Urinary bladder (tissue), 4 donors: ENCODE data around the gene CLHC1. TPM values are rescaled to one million over a fixed set of nuclear protein-coding genes. Genes with fewer than 3 reads are reported as not detected.
"Not testable (repeated sequence)": the region's sequence is repeated elsewhere in the genome, so short reads cannot be mapped to it uniquely, and the experiment has no call there.

Experiments
- DNase-seq: peaks from one replicate; pipeline ENCODE4 v3.0.0-alpha.2; 2015; ENCODE audit errors: extremely low spot score
- H3K27ac ChIP-seq: one replicate; pipeline ENCODE4 v1.5.1; 2013; ENCODE audit warnings: low read depth, mild to moderate bottlenecking, moderate library complexity
- H3K36me3 ChIP-seq: one replicate; pipeline ENCODE4 v1.6.1; 2013; ENCODE audit warnings: mild to moderate bottlenecking, moderate library complexity; ENCODE audit not compliant: insufficient read depth
- H3K4me1 ChIP-seq: one replicate; pipeline ENCODE4 v1.6.1; 2013; ENCODE audit warnings: mild to moderate bottlenecking, moderate library complexity; ENCODE audit not compliant: insufficient read depth
- H3K4me3 ChIP-seq: one replicate; pipeline ENCODE4 v1.5.1; 2013; ENCODE audit warnings: low read depth, low read length
- WGBS: extraction: QIAGEN DNeasy Blood & Tissue Kit; methylation state at CpG from one replicate; pipeline ENCODE4 v1.1.7; 2013; 5-methylcytosine and 5-hydroxymethylcytosine counted together
- polyA plus RNA-seq: library from polyadenylated mRNA; stranded (reverse); fragments of 200-250 nt; gene quantifications from one replicate; pipeline ENCODE4 v1.2.3, GENCODE V29; 2013
- total RNA-seq: library from RNA; depleted of rRNA; stranded (reverse); fragments of >200 nt; gene quantifications from one replicate; pipeline ENCODE4 v1.2.3, GENCODE V29; 2014
- donor health status: healthy with polysubstance abuse.
- donor health status: healthy.

Gene CLHC1
- total and polyA plus RNA-seq, 2 donors: 3.8 to 56.6 TPM

DNA sequence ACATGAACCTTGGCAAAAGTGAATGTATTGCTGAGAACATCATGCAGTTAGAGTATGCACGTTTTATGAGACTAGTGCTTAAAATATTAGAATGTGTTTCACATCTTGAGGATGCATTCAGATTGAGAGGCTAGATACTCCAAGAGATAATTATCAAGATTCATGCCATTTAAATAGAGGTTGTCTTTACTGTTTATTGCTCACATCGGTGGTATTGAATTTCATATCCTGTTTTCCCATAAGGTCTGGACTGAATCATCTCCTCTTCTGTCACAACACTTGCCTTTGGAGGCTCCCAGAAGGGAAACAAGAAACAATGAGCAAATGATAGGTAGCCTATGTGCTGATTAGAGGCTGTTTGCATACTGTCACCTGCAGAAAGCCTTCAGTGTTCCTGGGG lies 83.8 kb downstream of the CLHC1 start:
- no peaks in the 10 kb centered on the region for H3K36me3 ChIP-seq
- DNase-seq: no peak
- H3K4me1 ChIP-seq: peaks cover 1% of the 10 kb centered on the region
- no peak overlapping the region for H3K27ac ChIP-seq
- no peak overlapping the region for H3K4me3 ChIP-seq
- 30% methylated on average over 2 of the region's 2 CpGs for WGBS

DNA sequence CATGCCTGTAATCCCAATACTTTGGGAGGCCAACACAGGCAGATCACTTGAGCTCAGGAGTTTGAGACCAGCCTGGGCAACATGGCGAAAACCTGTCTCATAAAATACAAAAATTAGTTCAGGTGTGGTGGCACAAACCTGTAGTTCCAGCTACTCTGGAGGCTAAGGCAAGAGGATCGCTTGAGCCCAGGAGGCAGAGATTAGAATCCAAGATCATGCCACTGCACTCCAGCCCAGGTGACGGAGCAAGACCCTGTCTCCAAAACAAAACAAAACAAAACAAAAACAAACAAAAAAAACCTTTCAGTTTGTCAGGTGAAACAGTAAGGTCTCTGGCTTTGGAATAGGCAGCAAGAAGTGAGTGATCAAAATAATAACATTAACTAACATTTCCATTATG lies 84.6 kb downstream of the CLHC1 start:
- WGBS: 98% methylated on average over 3 of the region's 3 CpGs
- Histone ChIP-seq H3K27ac (no peak overlapping the region), H3K4me1 (peaks cover 1% of the 10 kb centered on the region), H3K4me3 (no peak overlapping the region), H3K36me3 (no peaks in the 10 kb centered on the region)
- no peak for DNase-seq

DNA sequence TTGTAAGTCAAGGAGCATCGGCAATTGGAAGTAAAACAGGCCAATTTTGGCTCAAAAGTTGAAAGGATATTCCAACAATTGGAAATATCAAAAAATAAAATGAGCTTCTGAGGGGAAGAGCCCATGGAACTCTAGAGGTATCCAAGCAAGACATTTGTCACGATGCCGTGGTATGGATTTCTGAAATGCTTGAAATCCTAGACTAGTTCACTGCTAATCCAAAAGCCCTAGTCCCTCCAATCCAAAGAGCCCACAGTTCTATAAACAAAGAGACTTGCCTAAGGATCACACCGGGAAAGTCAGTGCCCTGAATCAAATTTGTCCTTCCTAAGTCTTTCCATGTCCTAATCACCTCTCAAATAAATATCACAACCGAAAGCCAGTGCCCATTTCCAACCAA lies 85.1 kb downstream of the CLHC1 start:
- H3K36me3 ChIP-seq: no peaks in the 10 kb centered on the region
- H3K4me1 ChIP-seq: peaks cover 1% of the 10 kb centered on the region
- no peak overlapping the region for H3K4me3 ChIP-seq
- DNase-seq: no peak
- WGBS: 84% methylated on average over 5 of the region's 5 CpGs
- H3K27ac ChIP-seq: no peak overlapping the region

DNA sequence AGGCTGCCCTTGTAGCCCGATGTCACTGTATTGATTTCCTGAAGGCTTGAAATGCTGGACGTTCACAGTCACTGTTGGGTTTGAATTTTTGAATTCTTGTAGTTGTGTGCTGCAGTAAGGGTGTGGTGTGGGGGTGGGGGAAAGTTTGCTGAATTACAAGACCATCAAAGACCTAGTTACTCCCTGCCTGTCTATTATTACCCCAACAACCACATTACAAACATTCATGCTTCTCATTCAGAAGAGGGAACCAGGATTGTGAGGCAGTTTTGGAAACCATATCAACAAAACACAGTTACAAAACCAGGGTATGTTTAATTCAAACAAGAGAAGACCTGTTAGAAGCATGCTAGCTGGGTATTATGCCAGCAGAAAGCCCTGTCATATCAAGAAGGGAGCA lies 85.8 kb downstream of the CLHC1 start:
- WGBS: 85% methylated on average over 2 of the region's 2 CpGs
- Histone ChIP-seq H3K4me1 (peaks cover 1% of the 10 kb centered on the region), H3K27ac (no peak overlapping the region), H3K36me3 (no peaks in the 10 kb centered on the region), H3K4me3 (no peak overlapping the region)
- no peak for DNase-seq

DNA sequence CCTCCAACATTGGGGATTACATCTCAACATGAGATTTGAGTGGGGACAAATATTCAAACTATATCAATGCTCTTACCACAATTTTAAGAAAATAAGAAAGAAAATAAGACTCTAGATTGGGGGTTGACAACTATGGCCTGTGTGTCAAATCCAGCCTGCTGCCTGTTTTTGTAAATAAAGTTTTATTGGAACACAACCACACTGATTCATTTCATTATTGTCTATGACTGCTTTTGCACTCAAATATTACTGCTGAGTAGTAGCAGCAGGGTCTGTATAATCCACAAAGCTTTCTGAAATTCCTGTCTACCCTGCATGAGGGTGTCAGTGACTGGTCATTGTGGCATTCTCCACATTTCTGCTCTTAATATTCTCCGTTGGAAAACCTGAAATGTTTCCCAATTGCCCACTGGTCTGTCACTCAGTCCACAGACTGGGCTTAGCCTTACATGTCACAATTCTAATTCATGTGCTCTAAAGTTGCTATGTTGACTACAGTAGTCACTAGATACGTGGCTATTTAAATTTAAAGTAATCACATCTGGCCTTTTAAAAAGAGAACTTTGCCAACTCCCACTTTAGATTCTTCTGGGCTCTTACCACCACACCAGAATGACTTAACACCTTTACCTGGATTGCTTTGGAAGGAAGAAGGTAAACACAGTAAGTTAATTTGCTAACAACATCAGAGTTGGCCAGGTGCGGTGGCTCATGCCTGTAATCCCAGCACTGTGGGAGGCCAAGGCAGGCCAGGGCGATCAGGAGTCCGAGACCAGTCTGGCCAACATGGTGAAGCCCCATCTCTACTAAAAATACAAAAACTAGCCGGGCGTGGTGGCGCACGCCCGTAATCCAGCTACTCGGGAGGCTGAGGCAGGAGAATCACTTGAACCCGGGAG lies 86.9 kb downstream of the CLHC1 start:
- Histone ChIP-seq H3K4me1 (peaks cover 1% of the 10 kb centered on the region), H3K27ac (no peak overlapping the region), H3K36me3 (no peaks in the 10 kb centered on the region), H3K4me3 (no peak overlapping the region)
- DNase-seq: no peak
- WGBS: 92% methylated on average over 12 of the region's 12 CpGs

DNA sequence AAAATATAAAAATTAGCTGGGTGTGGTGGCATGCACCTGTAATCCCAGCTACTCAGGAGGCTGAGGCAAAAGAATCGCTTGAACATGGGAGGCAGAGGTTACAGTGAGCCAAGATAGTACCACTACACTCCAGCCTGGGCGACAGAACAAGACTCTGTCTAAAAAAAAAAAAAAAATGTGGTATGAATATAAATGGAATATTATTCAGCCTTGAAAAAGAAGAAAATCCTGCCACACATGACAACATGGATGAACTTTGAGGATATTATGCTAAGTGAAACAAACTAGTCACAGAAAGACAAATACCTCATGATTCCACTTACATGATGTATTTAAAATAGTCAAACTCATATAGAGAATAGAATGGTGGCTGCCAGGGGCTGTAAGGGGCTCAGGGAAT lies 88.4 kb downstream of the CLHC1 start:
- not testable (repeated sequence) for DNase-seq, H3K36me3 ChIP-seq, H3K4me3 ChIP-seq, H3K4me1 ChIP-seq, H3K27ac ChIP-seq
- 98% methylated on average over 2 of the region's 2 CpGs for WGBS

DNA sequence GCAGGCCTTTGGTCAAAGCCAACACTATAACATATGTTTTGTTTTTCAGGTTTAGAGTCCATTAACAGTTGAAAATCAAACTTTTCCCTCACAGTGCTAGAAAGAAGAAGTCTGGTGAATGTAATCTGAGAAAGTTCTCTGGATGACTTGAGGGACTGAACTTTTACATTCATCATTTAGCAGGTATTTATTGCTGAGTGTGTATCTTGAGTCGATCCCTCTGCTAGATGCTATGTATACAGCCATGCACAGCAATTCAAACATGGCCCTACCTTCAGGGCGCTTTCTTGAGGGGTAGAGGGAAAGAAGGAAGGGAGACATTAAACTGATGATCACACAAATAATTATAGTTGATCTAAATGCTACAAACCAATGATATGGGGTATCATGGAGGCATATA lies 89.6 kb downstream of the CLHC1 start:
- no peak for DNase-seq
- H3K27ac ChIP-seq: no peak overlapping the region
- no peaks in the 10 kb centered on the region for H3K36me3 ChIP-seq
- 64% methylated on average over 2 of the region's 2 CpGs for WGBS
- no peaks in the 10 kb centered on the region for H3K4me1 ChIP-seq
- no peak overlapping the region for H3K4me3 ChIP-seq

DNA sequence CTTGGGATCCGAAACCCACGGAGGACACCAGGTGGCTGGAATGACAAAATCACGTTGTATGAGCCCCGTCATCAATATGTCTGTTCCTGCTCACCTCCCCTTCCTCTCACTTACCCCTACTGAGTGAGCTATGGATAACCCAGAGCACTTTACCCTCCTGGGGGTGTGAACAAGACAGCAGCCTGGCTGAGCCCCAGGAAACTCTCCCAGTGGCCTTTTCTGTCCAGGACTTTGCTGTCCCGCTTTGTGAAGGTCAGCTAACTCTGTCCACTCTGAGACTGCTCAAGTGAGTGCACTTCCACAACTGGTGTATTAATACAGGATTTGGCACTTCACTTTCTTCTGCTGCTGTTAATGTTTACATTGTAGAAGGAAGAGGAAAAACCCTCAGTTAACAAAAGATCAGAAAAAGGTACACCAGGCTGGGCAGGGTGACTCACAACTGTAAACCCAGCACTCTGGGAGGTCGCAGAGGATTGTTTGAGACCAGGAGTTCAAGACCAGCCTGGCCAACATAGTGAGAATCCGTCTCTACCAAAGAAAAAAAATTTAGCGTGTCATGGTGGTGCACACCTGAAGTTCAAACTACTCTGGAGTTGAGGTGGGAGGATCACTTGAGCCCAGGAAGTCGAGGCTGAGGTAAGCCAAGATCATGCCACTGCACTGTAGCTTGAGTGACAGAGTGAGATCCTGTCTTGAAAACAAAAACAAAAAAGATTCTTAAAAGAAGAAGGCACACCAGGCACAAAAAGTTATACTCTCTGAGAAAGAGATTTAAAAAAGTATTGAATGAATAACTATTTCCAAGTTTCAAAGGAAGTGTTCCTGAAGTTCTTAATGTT lies 90.3 kb downstream of the CLHC1 start:
- no peak overlapping the region for H3K4me3 ChIP-seq
- 74% methylated on average over 9 of the region's 9 CpGs for WGBS
- H3K4me1 ChIP-seq: no peaks in the 10 kb centered on the region
- no peaks in the 10 kb centered on the region for H3K36me3 ChIP-seq
- no peak for DNase-seq
- H3K27ac ChIP-seq: no peak overlapping the region

DNA sequence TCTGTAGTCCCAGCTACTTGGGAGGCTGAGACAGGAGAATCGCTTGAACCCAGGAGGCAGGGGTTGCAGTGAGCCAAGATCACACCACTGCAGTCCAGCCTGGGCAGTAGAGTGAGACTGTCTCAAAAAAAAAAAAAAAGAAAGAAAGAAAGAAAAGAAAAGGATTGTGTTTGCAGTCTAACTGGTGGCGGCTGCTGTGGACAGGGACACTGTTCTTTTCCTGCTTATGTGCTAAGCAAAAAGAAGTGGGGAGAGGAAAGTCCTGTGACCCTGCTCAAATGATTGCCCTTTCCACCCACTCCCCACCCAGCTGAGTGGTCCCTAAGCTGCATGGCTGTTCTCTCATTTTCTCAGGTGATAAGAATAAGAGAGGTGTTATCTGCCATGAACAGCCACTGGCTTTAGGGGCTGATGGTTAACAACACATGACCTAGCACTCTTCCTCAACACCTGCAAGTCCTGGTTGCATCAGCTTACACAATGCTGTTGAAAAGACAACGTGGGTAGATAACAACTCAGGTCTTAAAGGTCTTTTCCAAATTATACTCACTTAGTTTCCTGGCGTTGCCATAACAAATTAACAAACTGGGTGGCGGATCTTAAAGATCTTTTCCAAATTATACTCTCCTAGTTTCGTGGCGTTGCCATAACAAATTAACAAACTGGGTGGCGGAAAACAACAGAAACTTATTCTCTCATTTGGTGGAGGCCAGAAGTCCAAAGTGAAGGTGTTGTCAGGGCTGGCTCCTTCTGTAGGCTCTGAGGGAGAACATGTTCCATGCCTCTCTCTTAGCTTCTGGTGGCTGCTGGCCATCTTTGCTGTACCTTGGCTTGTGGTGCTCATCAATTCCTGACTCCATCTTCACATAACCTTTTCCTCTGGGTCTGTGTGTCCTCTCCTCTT lies 91.5 kb downstream of the CLHC1 start:
- Histone ChIP-seq H3K27ac (no peak overlapping the region), H3K4me1 (no peaks in the 10 kb centered on the region), H3K4me3 (no peak overlapping the region), H3K36me3 (no peaks in the 10 kb centered on the region)
- DNase-seq: no peak
- 69% methylated on average over 8 of the region's 8 CpGs for WGBS

DNA sequence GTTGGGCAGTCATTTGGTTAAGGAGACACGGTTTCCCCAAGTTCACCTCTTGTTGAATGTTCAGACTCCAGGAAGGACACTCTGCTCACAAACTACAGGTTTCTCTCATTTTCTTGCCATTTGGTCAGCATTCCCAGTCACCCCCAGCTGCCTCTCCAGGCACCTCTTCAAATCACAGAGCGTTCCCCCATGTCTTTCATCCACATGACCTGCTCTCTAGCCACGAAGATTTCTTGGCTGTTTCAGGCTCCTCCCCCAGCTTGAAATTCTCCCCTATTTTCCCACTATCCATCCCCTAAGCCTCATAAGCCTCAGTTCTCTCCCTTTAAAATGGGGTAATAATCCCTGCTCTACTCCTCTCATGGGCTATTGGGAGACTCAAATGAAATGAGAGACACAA lies 92.8 kb downstream of the CLHC1 start:
- no peak for DNase-seq
- 83% methylated on average over 3 of the region's 3 CpGs for WGBS
- Histone ChIP-seq H3K4me1 (no peaks in the 10 kb centered on the region), H3K36me3 (no peaks in the 10 kb centered on the region), H3K4me3 (no peak overlapping the region), H3K27ac (no peak overlapping the region)

DNA sequence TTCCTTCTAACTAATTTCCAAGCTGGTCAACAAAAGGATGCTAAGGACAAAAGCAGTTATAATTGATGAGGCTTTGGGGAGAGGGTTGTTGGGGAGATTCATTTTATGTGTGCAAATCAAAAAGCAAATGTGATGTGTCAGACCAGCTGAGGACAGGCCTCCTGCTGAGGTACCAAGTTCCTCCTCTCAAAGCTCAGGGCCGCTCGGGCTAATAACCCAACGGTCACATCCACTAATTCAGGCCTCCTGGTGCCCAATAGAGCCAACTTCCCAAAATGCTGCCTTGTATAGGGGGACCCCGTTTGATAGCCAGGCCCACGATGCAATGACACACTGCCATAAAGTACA lies 93.2 kb downstream of the CLHC1 start:
- Histone ChIP-seq H3K27ac (no peak overlapping the region), H3K4me1 (no peaks in the 10 kb centered on the region), H3K36me3 (no peaks in the 10 kb centered on the region), H3K4me3 (no peak overlapping the region)
- DNase-seq: no peak
- 86% methylated on average over 5 of the region's 5 CpGs for WGBS

DNA sequence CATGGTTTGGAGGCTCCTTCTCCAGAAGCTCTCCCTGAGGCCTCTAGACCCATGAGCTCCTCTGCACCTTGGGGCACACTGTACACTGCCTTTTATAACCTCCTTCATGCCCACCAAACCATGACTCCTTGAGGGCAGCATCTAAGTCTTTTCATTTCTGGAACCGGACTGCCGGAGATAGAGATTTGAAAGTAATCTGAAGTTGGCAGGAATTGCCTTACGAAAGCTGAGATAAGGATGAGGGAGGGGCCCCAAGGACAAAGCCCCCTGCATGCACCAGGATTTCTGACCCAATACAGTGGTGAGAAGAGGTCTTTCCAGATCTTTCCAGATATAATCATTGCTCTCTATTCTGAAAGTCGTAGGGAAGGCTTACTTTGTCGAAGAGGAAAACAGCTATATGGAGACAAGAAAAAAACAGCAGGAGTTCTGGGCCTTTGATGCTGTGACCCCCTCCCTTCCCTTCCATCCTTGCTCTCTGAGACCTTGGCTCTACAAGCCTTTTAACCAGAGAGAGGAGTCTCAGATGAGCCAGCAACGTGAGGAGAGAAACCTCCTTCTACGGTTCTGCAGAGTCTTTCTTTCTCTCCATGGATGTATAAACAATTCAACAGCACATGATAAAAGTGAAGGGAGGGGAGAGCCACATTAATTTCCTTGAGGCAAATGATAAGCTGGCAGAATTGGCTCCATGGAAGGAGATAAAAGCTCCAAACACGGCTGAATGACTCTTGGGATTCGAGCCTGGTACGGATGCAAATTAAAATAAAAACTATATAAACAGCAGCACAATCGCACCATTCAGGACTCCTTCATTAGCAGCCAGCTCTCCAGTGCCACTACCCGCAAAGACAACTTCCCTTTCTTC lies 93.8 kb downstream of the CLHC1 start:
- Histone ChIP-seq H3K27ac (no peak overlapping the region), H3K4me1 (no peaks in the 10 kb centered on the region), H3K36me3 (no peaks in the 10 kb centered on the region), H3K4me3 (no peak overlapping the region)
- WGBS: 35% methylated on average over 12 of the region's 12 CpGs
- DNase-seq: no peak
